ENCODE results near the gene NDUFA3.

The NDUFA3 gene

GRCh38 chr19:54133312-54133956 is 30.8 kb downstream of the NDUFA3 start:
- Histone ChIP-seq H3K36me3 (ENCODE audit: control insufficient read depth, low read length) (peaks cover 31% of the 10 kb centered on the region), H3K4me1 (ENCODE audit: control insufficient read depth, low read length) (peaks cover 11% of the 10 kb centered on the region), H3K27ac (ENCODE audit: low read depth, low read length) (no peak overlapping the region), H3K9me2 (replicated peaks; ENCODE audit: control insufficient read depth, low read length) (no peaks in the 10 kb centered on the region), H4K20me1 (ENCODE audit: control insufficient read depth, insufficient read depth, low read depth, low read length) (0 out of 2 replicates have a peak, but pooled peaks cover 3% of the 10 kb centered on the region), H3K79me2 (ENCODE audit: control insufficient read depth, low read length) (peaks cover 9% of the 10 kb centered on the region), H3K9me3 (ENCODE audit: control insufficient read depth, insufficient read depth, low read length) (no peaks in the 10 kb centered on the region), H3K27me3 (ENCODE audit: control insufficient read depth, low read length) (no peaks in the 10 kb centered on the region), H3F3A (ENCODE audit: control insufficient read depth, insufficient read depth) (no peaks in the 10 kb centered on the region), H3K4me2 (ENCODE audit: low read length) (no peak overlapping the region), H3K4me3 (ENCODE audit: low read length) (no peak overlapping the region)
- no peak for TF ChIP-seq CTCF (IDR thresholded peaks at IDR 0.05; ENCODE audit: low read depth, low read length, poor library complexity, severe bottlenecking)
- no peak for TF ChIP-seq EZH2phosphoT487 (IDR thresholded peaks at IDR 0.05; ENCODE audit: borderline replicate concordance, low read length)

- no peak overlapping the region for H3K27ac ChIP-seq (ENCODE audit: low read depth, low read length)
- TF ChIP-seq EZH2phosphoT487 (IDR thresholded peaks at IDR 0.05; ENCODE audit: borderline replicate concordance, low read length) (no peak), CTCF (IDR thresholded peaks at IDR 0.05; ENCODE audit: low read depth, low read length, poor library complexity, severe bottlenecking) (no peak)
- H3K4me2 ChIP-seq (ENCODE audit: low read length) = no peak overlapping the region
These were observed 31.4 kb downstream of the NDUFA3 start for GRCh38 chr19:54133957-54134590.

GRCh38 chr19:54136086-54136863 is 33.6 kb downstream of the NDUFA3 start:
- Histone ChIP-seq H3K79me2 (ENCODE audit: control insufficient read depth, low read length) (peaks cover 37% of the 10 kb centered on the region), H4K20me1 (ENCODE audit: control insufficient read depth, insufficient read depth, low read depth, low read length) (0 out of 2 replicates have a peak, but pooled peaks cover 9% of the 10 kb centered on the region), H3K9me3 (ENCODE audit: control insufficient read depth, insufficient read depth, low read length) (no peaks in the 10 kb centered on the region), H3K36me3 (ENCODE audit: control insufficient read depth, low read length) (peaks cover 34% of the 10 kb centered on the region), H3K4me2 (ENCODE audit: low read length) (peak overlapping the region; percentile 88), H3K27ac (ENCODE audit: low read depth, low read length) (no peak overlapping the region), H3K9me2 (replicated peaks; ENCODE audit: control insufficient read depth, low read length) (no peaks in the 10 kb centered on the region), H3K4me3 (ENCODE audit: low read length) (peak overlapping the region; percentile 80), H3K4me1 (ENCODE audit: control insufficient read depth, low read length) (peaks cover 21% of the 10 kb centered on the region), H3K27me3 (ENCODE audit: control insufficient read depth, low read length) (no peaks in the 10 kb centered on the region), H3F3A (ENCODE audit: control insufficient read depth, insufficient read depth) (no peaks in the 10 kb centered on the region)
- TF ChIP-seq EZH2phosphoT487 (IDR thresholded peaks at IDR 0.05; ENCODE audit: borderline replicate concordance, low read length) (no peak), CTCF (IDR thresholded peaks at IDR 0.05; ENCODE audit: low read depth, low read length, poor library complexity, severe bottlenecking) (no peak)

More at GRCh38 chr19:54133957-54134590, 31.4 kb downstream of the NDUFA3 start:
- Histone ChIP-seq H4K20me1 (ENCODE audit: control insufficient read depth, insufficient read depth, low read depth, low read length) (0 out of 2 replicates have a peak, but pooled peaks cover 6% of the 10 kb centered on the region), H3K36me3 (ENCODE audit: control insufficient read depth, low read length) (peaks cover 28% of the 10 kb centered on the region), H3K4me1 (ENCODE audit: control insufficient read depth, low read length) (peaks cover 18% of the 10 kb centered on the region), H3K9me2 (replicated peaks; ENCODE audit: control insufficient read depth, low read length) (no peaks in the 10 kb centered on the region), H3K4me3 (ENCODE audit: low read length) (no peak overlapping the region), H3F3A (ENCODE audit: control insufficient read depth, insufficient read depth) (no peaks in the 10 kb centered on the region), H3K9me3 (ENCODE audit: control insufficient read depth, insufficient read depth, low read length) (no peaks in the 10 kb centered on the region), H3K79me2 (ENCODE audit: control insufficient read depth, low read length) (peaks cover 15% of the 10 kb centered on the region), H3K27me3 (ENCODE audit: control insufficient read depth, low read length) (no peaks in the 10 kb centered on the region)

Measured in DOHH2 (cell line).